Peyer's patch (tissue), 4 donors: ENCODE measurements around the gene SDR42E1. TPM values are rescaled to one million over a fixed set of nuclear protein-coding genes. Genes with fewer than 3 reads are reported as not detected.
A peak's percentile ranks its signal among the peaks of the same experiment; 100 is the strongest.

Source experiments
- DNase-seq, 3 donors: peaks; one replicate each; pipeline ENCODE4 v3.0.0-alpha.2; 2017 to 2019
- H3K27ac ChIP-seq, 4 donors: fragments of 200-600 bp; sonication (generic); one replicate each; pipeline ENCODE4 v1.5.1; 2016 to 2019
- H3K27me3 ChIP-seq, 2 donors: fragments of 200-600 bp; sonication (generic); one replicate each; pipeline ENCODE4 v1.5.1; 2019
- H3K36me3 ChIP-seq, 3 donors: fragments of 200-600 bp; sonication (generic); one replicate each; pipeline ENCODE4 v1.5.1; 2016 to 2019
- H3K4me1 ChIP-seq, 4 donors: fragments of 200-600 bp; sonication (generic); one replicate each; pipeline ENCODE4 v1.5.1; 2016 to 2019
- H3K4me3 ChIP-seq, 4 donors: fragments of 200-600 bp; sonication (generic); 1 replicate in 3 of 4; 2 replicates in 1 of 4; pipeline ENCODE4 v1.5.1; 2016 to 2019; ENCODE audit warnings: mild to moderate bottlenecking in 1 of 4
- H3K9me3 ChIP-seq, 4 donors: fragments of 200-600 bp; sonication (generic); one replicate each; pipeline ENCODE4 v1.5.1; 2016 to 2019; ENCODE audit warnings: mild to moderate bottlenecking in 1 of 4
- POLR2A ChIP-seq, 2 donors: fragments of 450-650 bp; IDR thresholded peaks; one replicate each; pipeline ENCODE4 v1.5.1; 2017; ENCODE audit warnings: antibody characterized with exemption in 2 of 2, mild to moderate bottlenecking in 2 of 2, moderate library complexity in 2 of 2
- total RNA-seq, 4 donors: library from RNA; depleted of rRNA; stranded (reverse); fragments of >200 nt; gene quantifications; one replicate each; pipeline ENCODE4 v1.1.0, GENCODE V29; 2016
- TF ChIP-seq, protein P1 (sequence below), 6 experiments: fragments of 450-650 bp in 4 of 6; fragments of 200-600 bp in 2 of 6; sonication (generic) in 1 of 6; IDR thresholded peaks; one replicate each; pipeline ENCODE4 v1.5.1; 2017 to 2019; ENCODE audit warnings: antibody characterized with exemption in 6 of 6, mild to moderate bottlenecking in 3 of 6, moderate library complexity in 1 of 6

The SDR42E1 gene
- total RNA-seq, 4 donors from 2014 or later, result 1.7 to 19.8 (median 17.1) TPM

DNA sequence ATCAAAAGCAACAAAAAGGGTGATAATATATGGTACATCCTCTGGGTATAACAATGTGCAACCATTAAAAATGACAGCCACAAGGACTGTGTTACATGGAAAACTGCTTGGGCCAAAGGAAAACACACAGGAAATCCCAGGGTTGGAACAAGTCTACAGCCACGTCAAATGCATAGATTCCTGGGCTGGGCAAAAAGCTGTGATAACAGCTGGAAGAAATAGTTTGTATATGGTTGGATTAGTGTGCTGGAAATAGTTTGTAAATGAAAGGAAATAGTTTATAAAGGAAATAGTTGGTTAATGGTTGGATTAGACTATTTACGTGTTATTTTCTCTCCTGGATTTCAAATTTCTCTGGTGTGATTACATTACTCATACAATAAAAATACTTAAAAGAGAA lies 26.4 kb upstream of the SDR42E1 start:
- TF ChIP-seq POLR2A (IDR thresholded peaks at IDR 0.05), result no peak
- TF ChIP-seq, protein P1, sequence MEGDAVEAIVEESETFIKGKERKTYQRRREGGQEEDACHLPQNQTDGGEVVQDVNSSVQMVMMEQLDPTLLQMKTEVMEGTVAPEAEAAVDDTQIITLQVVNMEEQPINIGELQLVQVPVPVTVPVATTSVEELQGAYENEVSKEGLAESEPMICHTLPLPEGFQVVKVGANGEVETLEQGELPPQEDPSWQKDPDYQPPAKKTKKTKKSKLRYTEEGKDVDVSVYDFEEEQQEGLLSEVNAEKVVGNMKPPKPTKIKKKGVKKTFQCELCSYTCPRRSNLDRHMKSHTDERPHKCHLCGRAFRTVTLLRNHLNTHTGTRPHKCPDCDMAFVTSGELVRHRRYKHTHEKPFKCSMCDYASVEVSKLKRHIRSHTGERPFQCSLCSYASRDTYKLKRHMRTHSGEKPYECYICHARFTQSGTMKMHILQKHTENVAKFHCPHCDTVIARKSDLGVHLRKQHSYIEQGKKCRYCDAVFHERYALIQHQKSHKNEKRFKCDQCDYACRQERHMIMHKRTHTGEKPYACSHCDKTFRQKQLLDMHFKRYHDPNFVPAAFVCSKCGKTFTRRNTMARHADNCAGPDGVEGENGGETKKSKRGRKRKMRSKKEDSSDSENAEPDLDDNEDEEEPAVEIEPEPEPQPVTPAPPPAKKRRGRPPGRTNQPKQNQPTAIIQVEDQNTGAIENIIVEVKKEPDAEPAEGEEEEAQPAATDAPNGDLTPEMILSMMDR (IDR thresholded peaks at IDR 0.05), result no peak
- Histone ChIP-seq H3K4me1 (peaks cover 0 to 16% (median 4%) of the 10 kb centered on the region in 4 donors), H3K36me3 (no peaks in the 10 kb centered on the region), H3K27ac (no peak overlapping the region), H3K4me3 (peak overlapping the region in 2 of 4 donors; percentile 58 to 69), H3K27me3 (no peaks in the 10 kb centered on the region), H3K9me3 (no peaks in the 10 kb centered on the region)
- DNase-seq, result no peak

DNA sequence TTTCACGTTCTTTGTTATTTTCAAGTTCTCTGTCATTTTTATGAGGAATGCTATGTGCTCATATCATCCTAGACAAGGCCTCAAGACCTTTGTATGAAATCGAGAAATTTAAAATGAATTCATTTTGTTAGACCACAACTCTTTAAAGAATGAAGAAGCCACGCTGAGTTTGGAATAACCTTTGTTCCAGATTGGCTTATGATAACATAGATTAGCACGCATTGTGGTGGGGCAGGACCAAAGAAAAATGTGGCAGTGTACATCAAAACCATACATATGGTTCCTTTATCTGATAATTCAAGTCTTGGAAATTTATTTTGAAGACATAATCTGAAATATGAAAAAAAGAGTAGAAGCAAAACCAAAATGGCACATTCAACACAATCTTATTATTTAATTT lies 26.0 kb upstream of the SDR42E1 start:
- no peaks in the 10 kb centered on the region for H3K36me3 ChIP-seq
- TF ChIP-seq, protein P1 (IDR thresholded peaks at IDR 0.05), result no peak
- no peak for TF ChIP-seq POLR2A (IDR thresholded peaks at IDR 0.05)
- H3K27ac ChIP-seq, result no peak overlapping the region
- H3K4me3 ChIP-seq, result peak overlapping the region in 2 of 4 donors; percentile 58 to 69
- peaks cover 0 to 16% (median 5%) of the 10 kb centered on the region in 4 donors for H3K4me1 ChIP-seq
- no peaks in the 10 kb centered on the region for H3K27me3 ChIP-seq
- no peaks in the 10 kb centered on the region for H3K9me3 ChIP-seq
- DNase-seq, result no peak

DNA sequence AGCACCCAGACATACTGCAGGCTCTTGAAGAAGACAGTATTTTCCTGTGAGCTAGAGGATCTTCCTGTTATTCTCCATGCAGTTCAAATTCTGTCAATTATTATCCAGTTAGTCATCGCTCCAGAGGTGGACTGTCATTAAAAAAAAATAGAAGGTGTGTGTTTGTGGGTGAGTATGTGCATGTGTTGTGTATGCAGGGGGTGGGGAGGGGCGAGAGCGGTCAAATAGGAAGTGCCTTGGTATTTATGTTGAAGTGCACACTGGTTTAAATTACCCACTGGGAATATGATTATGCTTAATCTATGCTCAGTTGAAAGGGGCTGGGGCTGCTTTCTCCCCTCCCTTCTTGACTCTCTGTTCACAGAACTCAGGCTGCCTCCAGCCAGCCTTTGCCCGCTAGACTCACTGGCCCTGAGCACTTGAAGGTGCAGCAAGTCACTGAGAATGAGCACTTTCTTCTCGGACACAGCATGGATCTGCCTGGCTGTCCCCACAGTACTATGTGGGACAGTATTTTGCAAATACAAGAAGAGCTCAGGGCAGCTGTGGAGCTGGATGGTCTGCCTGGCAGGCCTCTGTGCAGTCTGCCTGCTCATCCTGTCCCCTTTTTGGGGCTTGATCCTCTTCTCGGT lies 23.8 kb upstream of the SDR42E1 start, which contains the start of gene HSD17B2:
Gene HSD17B2, plus strand, starts transcription at position 273 of the 632 bp plus-strand sequence. Its CDS starts 172 bp downstream, at position 445.
- H3K27ac ChIP-seq, result peak within 1 kb of the TSS in 3 of 4 donors; percentile 58 to 89 (median 76)
- DNase-seq, result peak in 2 of 3 donors; percentile 83 to 88
- no peaks in the 10 kb centered on the region for H3K27me3 ChIP-seq
- no peaks in the 10 kb centered on the region for H3K9me3 ChIP-seq
- peaks cover 0 to 16% (median 5%) of the 10 kb centered on the region in 4 donors for H3K4me1 ChIP-seq
- TF ChIP-seq, protein P1 (IDR thresholded peaks at IDR 0.05), result no peak
- peak; percentile 47 to 72 for TF ChIP-seq POLR2A (IDR thresholded peaks at IDR 0.05)
- H3K36me3 ChIP-seq, result no peaks in the 10 kb centered on the region
- H3K4me3 ChIP-seq, result peak within 1 kb of the TSS in 3 of 4 donors; percentile 26 to 69 (median 58)

DNA sequence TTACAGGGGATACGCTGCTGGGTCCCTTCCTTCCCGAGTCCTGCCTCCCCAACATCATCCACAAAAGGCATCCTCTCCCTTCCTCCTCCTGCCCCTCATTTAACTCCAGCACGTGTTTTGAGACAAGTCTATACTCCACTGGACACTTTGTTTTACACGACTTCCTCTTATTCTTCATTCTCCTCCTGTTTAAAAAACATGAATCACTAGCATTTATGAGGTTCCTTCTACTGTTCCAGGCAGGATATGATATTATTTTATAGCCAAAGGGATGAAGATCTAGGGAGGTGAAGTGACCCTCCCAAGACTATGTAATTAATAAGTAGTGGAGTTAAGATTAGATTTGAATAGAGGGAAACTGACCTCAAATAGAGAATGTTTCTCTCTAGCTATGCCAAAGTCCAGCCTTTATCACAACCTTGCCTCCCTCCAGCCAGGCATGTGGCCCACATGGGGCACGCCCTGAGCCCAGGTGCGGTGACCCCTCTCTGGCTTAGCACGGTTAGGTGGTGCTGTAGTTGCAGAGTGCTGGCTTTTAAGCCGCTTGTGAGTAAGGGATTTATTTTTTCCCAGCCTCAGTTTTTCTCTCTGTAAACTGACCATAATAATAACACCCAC lies 22.5 kb upstream of the SDR42E1 start:
- H3K36me3 ChIP-seq, result no peaks in the 10 kb centered on the region
- H3K9me3 ChIP-seq, result no peaks in the 10 kb centered on the region
- peak overlapping the region in 3 of 4 donors; percentile 10 to 89 (median 76) for H3K27ac ChIP-seq
- DNase-seq, result peak in 2 of 3 donors; percentile 82 to 83
- no peak for TF ChIP-seq POLR2A (IDR thresholded peaks at IDR 0.05)
- TF ChIP-seq, protein P1 (IDR thresholded peaks at IDR 0.05), result no peak
- peaks cover 0 to 14% (median 5%) of the 10 kb centered on the region in 4 donors for H3K4me1 ChIP-seq
- peak overlapping the region in 1 of 4 donors; percentile 58 for H3K4me3 ChIP-seq
- no peaks in the 10 kb centered on the region for H3K27me3 ChIP-seq

DNA sequence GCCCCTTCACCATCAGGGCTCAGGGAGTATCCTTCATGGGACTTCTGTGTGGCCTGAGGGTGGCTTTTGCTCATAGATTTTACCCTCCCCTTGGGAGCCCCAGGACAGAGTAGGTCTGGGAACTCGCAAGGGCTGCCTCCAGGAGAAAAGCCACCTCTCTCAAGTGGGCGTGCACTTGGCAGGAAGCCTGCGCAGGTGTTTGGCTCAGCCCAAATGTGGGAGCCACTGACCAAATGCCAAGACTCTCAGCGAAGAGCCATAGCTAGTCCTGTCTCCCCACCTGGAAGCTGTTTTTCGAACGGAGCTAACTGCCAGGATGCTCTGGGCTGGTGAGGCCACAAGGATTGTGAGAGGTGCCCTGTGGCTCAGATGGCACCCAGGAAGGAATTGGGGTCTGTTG lies 21.7 kb upstream of the SDR42E1 start:
- no peak overlapping the region for H3K4me3 ChIP-seq
- H3K4me1 ChIP-seq, result peaks cover 0 to 12% (median 5%) of the 10 kb centered on the region in 4 donors
- H3K27ac ChIP-seq, result peak overlapping the region in 2 of 4 donors; percentile 58 to 89
- no peaks in the 10 kb centered on the region for H3K27me3 ChIP-seq
- peak in 1 of 3 donors; percentile 58 for DNase-seq
- no peaks in the 10 kb centered on the region for H3K9me3 ChIP-seq
- H3K36me3 ChIP-seq, result no peaks in the 10 kb centered on the region
- TF ChIP-seq POLR2A (IDR thresholded peaks at IDR 0.05), result no peak
- TF ChIP-seq, protein P1 (IDR thresholded peaks at IDR 0.05), result no peak
